ELR (cell line): ENCODE data around the gene MYO3B.
"Not testable (repeated sequence)": the region's sequence is repeated elsewhere in the genome, so short reads cannot be mapped to it uniquely, and the experiment has no call there.

Source experiments
- DNase-seq: peaks from one replicate; pipeline ENCODE4 v3.0.0-alpha.2; 2015; ENCODE audit warnings: low read depth

Gene MYO3B

DNA sequence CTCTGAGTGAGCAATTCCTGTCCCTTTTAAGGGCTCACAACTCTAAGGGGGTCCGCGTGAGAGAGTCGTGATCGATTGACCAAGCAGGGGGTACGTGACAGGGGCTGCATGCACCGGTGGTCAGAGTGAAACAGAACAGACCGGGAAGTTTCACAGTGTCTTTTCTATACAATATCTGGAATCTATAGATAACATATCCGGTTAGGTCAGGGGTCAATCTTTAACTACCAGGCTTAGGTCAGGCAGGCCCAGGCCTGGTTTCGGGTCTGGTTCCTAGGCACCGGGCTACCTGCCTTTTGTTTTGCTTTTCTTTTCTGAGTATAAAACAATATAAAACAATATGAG lies 35.3 kb downstream of the MYO3B start:
- DNase-seq, result not testable (repeated sequence)

GRCh38 chr2:170213651-170214050 lies 35.7 kb downstream of the MYO3B start:
- no peak for DNase-seq

- no peak for DNase-seq
Observed at GRCh38 chr2:170214309-170214948, 36.5 kb downstream of the MYO3B start.

DNA sequence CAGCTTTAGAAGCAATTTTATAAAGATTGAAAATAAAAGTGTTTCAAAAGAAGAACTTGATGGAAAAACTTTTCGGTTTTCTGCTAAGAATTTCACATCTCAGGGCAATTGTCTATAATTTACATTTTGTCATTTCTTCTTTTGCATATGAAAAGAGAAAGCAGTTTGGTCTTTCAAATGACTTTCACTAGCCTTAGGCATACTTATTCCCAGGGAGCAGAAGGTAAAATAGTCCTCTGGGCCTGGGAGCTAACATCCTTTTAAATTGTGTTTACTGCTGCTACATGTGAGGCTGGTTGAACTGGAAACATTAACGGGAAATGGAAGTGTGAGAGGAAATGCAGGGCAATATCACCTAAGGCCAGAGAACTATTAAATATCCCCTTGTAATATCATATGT lies 37.1 kb downstream of the MYO3B start:
- DNase-seq, result no peak

GRCh38 chr2:170216428-170216827 lies 38.5 kb downstream of the MYO3B start:
- DNase-seq, result no peak

DNA sequence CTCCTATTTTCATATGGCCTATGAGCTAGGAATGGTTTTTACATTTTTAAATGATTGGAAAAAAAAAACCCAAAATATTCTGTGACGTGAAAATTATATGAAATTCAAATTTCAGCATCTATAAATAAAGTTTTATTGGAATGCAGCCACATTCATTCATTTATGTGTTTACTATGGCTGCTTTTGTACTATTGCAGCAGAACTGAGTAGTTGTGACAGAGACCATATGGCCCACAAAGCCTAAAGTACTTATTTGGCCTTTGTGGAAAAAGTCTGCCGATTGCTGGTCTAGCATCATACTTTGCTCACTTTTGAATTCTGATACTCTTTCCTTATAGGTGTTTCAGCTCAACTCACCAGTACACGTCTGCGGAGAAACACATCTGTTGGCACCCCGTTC lies 39.0 kb downstream of the MYO3B start:
- DNase-seq, result no peak

GRCh38 chr2:170217778-170218251 lies 39.9 kb downstream of the MYO3B start:
- no peak for DNase-seq

- no peak for DNase-seq
Observed at GRCh38 chr2:170218456-170218855, 40.5 kb downstream of the MYO3B start.

- DNase-seq, result no peak
Observed at GRCh38 chr2:170218931-170219330, 41.0 kb downstream of the MYO3B start.

GRCh38 chr2:170221317-170222288 lies 43.7 kb downstream of the MYO3B start:
- no peak for DNase-seq

GRCh38 chr2:170222298-170222697 lies 44.4 kb downstream of the MYO3B start:
- no peak for DNase-seq

GRCh38 chr2:170222842-170223241 lies 44.9 kb downstream of the MYO3B start:
- DNase-seq, result no peak

DNA sequence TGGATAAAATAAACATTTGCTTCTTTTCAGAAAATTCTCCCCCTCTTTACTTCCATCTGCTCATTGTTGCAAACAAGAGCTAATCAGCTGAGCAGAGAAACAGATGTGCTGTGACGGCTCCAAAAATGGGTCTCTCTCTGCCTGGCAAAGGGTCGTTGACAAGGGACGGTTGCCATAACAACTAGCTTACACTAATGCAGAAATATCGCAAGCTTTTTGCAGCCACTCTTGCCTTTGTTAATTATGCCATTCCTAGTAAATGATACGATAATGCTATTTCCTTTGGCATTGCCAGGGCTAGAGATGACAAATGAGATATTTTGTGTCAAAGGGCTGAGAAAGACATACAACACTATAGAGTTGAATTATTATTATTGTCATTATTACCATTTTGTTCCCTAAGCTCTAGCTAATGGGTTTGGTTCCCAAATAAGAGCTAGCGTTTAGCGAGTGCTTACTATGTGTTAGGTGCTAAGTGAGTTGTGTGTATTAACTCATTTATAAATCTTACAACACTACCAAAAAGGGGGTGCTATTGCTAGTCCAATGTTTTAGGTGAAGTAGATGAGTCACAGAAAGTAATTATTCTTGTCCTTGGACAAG lies 46.8 kb downstream of the MYO3B start:
- DNase-seq, result no peak

- DNase-seq, result no peak
Observed at GRCh38 chr2:170226216-170226615, 48.3 kb downstream of the MYO3B start.

GRCh38 chr2:170227507-170227947 lies 49.6 kb downstream of the MYO3B start:
- no peak for DNase-seq

DNA sequence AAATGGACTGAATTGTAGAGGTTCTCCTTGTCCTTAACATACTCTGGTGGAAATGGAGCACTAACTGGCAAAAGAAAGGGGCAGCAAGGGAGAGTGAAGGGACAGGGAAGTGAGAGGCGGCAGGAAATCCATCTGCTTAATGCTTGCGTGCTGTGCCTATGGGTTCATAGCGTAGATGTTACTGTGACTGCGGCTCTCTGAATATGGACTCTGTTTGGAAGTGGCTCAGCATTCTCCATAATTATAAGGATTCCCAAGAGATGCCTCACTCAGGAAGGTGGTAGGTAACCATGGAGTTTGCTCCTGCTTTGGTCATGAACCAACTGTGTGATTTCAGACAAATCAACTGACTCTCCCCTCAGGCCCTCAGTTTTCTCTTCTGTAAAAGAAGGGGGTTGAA lies 50.0 kb downstream of the MYO3B start:
- DNase-seq, result no peak

DNA sequence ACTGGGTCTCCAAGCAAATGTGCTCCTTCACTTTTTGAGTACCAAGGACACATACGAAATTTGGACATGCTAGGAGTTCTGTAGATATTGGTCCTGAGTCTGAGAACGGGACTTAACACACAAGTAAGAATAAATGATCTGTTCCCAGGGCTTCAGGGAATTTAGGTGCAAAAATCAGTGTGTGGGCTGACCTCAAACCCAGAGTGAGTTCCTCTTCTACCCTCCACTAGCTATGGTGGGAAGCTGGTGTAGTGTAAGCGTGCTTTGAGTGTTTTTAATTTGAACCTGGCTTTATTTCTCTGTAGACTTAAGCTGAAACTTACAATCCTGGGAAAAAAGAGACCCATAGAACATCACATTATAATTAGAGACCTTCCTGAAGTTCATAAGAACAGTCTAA lies 50.5 kb downstream of the MYO3B start:
- DNase-seq, result no peak

DNA sequence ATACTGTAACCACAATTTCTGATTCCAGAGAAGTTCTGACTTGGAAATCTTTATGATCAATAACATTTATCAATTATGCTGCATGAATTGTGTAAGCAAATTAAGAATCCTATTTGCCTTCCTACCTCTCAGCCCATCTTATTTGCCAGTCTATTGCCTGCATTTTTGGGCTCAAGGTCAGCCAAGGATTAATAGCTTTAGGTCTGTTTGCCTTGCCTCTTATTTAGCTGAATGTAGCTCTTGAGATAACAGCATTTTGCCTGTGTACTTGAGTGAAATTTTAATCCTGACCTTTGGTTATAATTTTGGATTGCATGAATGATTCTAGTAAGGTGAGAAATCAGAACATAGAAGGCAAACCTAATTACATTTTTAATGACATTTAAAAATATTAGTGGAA lies 51.2 kb downstream of the MYO3B start:
- DNase-seq, result no peak

DNA sequence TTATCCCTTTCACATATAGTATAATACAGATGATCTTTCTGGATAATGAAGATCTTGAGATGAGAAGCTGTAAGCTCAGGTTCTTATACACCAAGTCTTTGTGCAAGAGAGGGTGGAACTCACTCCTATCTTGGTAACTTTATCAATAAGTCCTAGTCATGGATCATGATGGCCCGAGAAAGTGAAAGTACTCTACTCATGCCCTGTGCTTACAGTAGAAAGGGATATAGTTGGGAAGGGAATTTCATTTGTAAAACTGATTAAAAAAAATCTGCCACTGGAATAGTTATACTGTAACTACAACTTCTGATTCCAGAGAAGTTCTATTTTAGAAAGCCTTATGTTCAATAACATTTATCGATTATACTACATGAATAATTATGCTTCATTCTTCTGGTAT lies 51.8 kb downstream of the MYO3B start:
- DNase-seq, result no peak

- DNase-seq, result peak; percentile 68
Observed at GRCh38 chr2:170235860-170236679, 58.1 kb downstream of the MYO3B start.

- DNase-seq, result no peak
Observed at GRCh38 chr2:170236680-170237047, 58.7 kb downstream of the MYO3B start.

DNA sequence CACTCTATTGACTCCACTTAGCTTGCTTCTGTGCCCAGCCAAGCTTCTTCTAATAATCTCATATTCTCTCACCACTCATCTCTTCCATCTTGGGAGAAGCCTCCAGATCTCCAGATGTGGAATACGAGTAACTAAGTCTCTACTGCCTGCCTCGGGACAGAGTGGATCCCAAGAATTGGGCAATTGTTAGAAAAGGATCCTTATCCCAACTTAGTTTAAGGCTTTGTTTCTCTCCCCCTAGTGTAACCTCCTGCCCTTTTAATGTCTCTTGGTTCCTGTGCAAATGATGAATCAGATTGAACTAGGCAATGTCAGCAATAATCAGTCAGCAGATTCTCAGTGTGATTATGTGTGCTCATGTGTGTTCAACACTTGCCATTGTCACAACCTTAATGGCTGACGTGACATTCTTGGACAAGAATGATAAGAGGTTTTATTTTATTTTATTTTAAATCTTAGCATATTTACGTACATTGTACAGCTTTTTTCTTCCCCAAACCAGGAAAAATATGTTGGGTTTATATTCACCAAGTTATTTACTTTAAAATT lies 59.7 kb downstream of the MYO3B start:
- no peak for DNase-seq
